ENCODE results near the gene RYR2. TPM values are rescaled to one million over a fixed set of nuclear protein-coding genes. Genes with fewer than 3 reads are reported as not detected.

RYR2 gene
- total RNA-seq, 1 donor from 2014 or later = 2.4 TPM

- DNase-seq = no peak
Observed at GRCh38 chr1:237470712-237471338, 428.8 kb downstream of the RYR2 start.

- DNase-seq = no peak
Observed at GRCh38 chr1:237471377-237471776, 429.4 kb downstream of the RYR2 start.

GRCh38 chr1:237471956-237472355 lies 430.0 kb downstream of the RYR2 start:
- no peak for DNase-seq

- DNase-seq = no peak
Observed at GRCh38 chr1:237473854-237474253, 431.9 kb downstream of the RYR2 start.

- DNase-seq = no peak
Observed at GRCh38 chr1:237478082-237478481, 436.1 kb downstream of the RYR2 start.

GRCh38 chr1:237478842-237479241 lies 436.9 kb downstream of the RYR2 start:
- DNase-seq = no peak

GRCh38 chr1:237482777-237483176 lies 440.8 kb downstream of the RYR2 start:
- no peak for DNase-seq

GRCh38 chr1:237492359-237492758 lies 450.4 kb downstream of the RYR2 start:
- no peak for DNase-seq

GRCh38 chr1:237500566-237500965 lies 458.6 kb downstream of the RYR2 start:
- no peak for DNase-seq

- DNase-seq = no peak
Observed at GRCh38 chr1:237503292-237503691, 461.3 kb downstream of the RYR2 start.

- no peak for DNase-seq
Observed at GRCh38 chr1:237507005-237507404, 465.0 kb downstream of the RYR2 start.

GRCh38 chr1:237509748-237510147 lies 467.8 kb downstream of the RYR2 start:
- no peak for DNase-seq

GRCh38 chr1:237525102-237525501 lies 483.1 kb downstream of the RYR2 start:
- no peak for DNase-seq

- no peak for DNase-seq
Observed at GRCh38 chr1:237527761-237528160, 485.8 kb downstream of the RYR2 start.

GRCh38 chr1:237528545-237528944 lies 486.6 kb downstream of the RYR2 start:
- no peak for DNase-seq

- no peak for DNase-seq
Observed at GRCh38 chr1:237539055-237539454, 497.1 kb downstream of the RYR2 start.

GRCh38 chr1:237542525-237543418 lies 500.8 kb downstream of the RYR2 start:
- no peak for DNase-seq

- DNase-seq = no peak
Observed at GRCh38 chr1:237553078-237553477, 511.1 kb downstream of the RYR2 start.

- DNase-seq = peak; percentile 10
Observed at GRCh38 chr1:237556911-237557310, 514.9 kb downstream of the RYR2 start.

GRCh38 chr1:237562242-237562823 lies 520.3 kb downstream of the RYR2 start:
- peak; percentile 90 for DNase-seq

GRCh38 chr1:237565236-237565635 lies 523.3 kb downstream of the RYR2 start:
- no peak for DNase-seq

- no peak for DNase-seq
Observed at GRCh38 chr1:237566581-237566980, 524.6 kb downstream of the RYR2 start.

- no peak for DNase-seq
Observed at GRCh38 chr1:237568955-237569354, 527.0 kb downstream of the RYR2 start.

Data from tongue (tissue), 2 donors.